ENCODE results near the gene ARHGEF3.

ARHGEF3 gene

GRCh38 chr3:56829533-56829932 is 27.8 kb upstream of the ARHGEF3 start:
- Mint-ChIP-seq H3K4me3 (no peak overlapping the region), H3K9me3 (no peaks in the 10 kb centered on the region), H3K27ac (no peak overlapping the region), H3K36me3 (ENCODE audit: low read depth) (no peaks in the 10 kb centered on the region), H3K4me1 (peaks cover 25% of the 10 kb centered on the region), H3K27me3 (no peaks in the 10 kb centered on the region)
- ATAC-seq (no peak), DNase-seq (no peak)

- peak; percentile 59 for ATAC-seq
- no peak for DNase-seq
- H3K9me3 Mint-ChIP-seq: no peaks in the 10 kb centered on the region
Observed at GRCh38 chr3:56826831-56827722, 25.3 kb upstream of the ARHGEF3 start.

GRCh38 chr3:56825567-56826438 is 24.1 kb upstream of the ARHGEF3 start:
- H3K9me3 Mint-ChIP-seq: no peaks in the 10 kb centered on the region

More at GRCh38 chr3:56826831-56827722, 25.3 kb upstream of the ARHGEF3 start:
- H3K27me3 Mint-ChIP-seq: no peaks in the 10 kb centered on the region
- peaks cover 39% of the 10 kb centered on the region for H3K4me1 Mint-ChIP-seq
- H3K27ac Mint-ChIP-seq: no peak overlapping the region
- H3K4me3 Mint-ChIP-seq: no peak overlapping the region
- H3K36me3 Mint-ChIP-seq (ENCODE audit: low read depth): no peaks in the 10 kb centered on the region

GRCh38 chr3:56823984-56824703 is 22.4 kb upstream of the ARHGEF3 start:
- no peak overlapping the region for H3K4me3 Mint-ChIP-seq
- ATAC-seq (no peak), DNase-seq (no peak)
- H3K9me3 Mint-ChIP-seq: no peaks in the 10 kb centered on the region
- peaks cover 39% of the 10 kb centered on the region for H3K4me1 Mint-ChIP-seq
- no peaks in the 10 kb centered on the region for H3K36me3 Mint-ChIP-seq (ENCODE audit: low read depth)
- H3K27me3 Mint-ChIP-seq: no peaks in the 10 kb centered on the region
- no peak overlapping the region for H3K27ac Mint-ChIP-seq

More at GRCh38 chr3:56825567-56826438, 24.1 kb upstream of the ARHGEF3 start:
- DNase-seq (no peak), ATAC-seq (no peak)
- Mint-ChIP-seq H3K27ac (no peak overlapping the region), H3K27me3 (no peaks in the 10 kb centered on the region), H3K4me1 (peaks cover 39% of the 10 kb centered on the region), H3K4me3 (no peak overlapping the region), H3K36me3 (ENCODE audit: low read depth) (no peaks in the 10 kb centered on the region)

- Mint-ChIP-seq H3K27ac (no peak overlapping the region), H3K4me1 (peaks cover 46% of the 10 kb centered on the region), H3K9me3 (no peaks in the 10 kb centered on the region), H3K4me3 (no peak overlapping the region), H3K27me3 (no peaks in the 10 kb centered on the region), H3K36me3 (ENCODE audit: low read depth) (no peaks in the 10 kb centered on the region)
- DNase-seq: no peak
- no peak for ATAC-seq
Observed at GRCh38 chr3:56823421-56823926, 21.7 kb upstream of the ARHGEF3 start.

GRCh38 chr3:56822501-56822900 is 20.8 kb upstream of the ARHGEF3 start:
- H3K4me1 Mint-ChIP-seq: peaks cover 50% of the 10 kb centered on the region
- H3K4me3 Mint-ChIP-seq: no peak overlapping the region
- H3K27ac Mint-ChIP-seq: no peak overlapping the region
- no peaks in the 10 kb centered on the region for H3K36me3 Mint-ChIP-seq (ENCODE audit: low read depth)
- no peaks in the 10 kb centered on the region for H3K27me3 Mint-ChIP-seq
- no peaks in the 10 kb centered on the region for H3K9me3 Mint-ChIP-seq
- DNase-seq: no peak
- no peak for ATAC-seq

GRCh38 chr3:56819016-56819809 is 17.5 kb upstream of the ARHGEF3 start:
- Mint-ChIP-seq H3K4me3 (no peak overlapping the region), H3K27me3 (no peaks in the 10 kb centered on the region), H3K36me3 (ENCODE audit: low read depth) (no peaks in the 10 kb centered on the region), H3K9me3 (no peaks in the 10 kb centered on the region), H3K4me1 (peaks cover 32% of the 10 kb centered on the region), H3K27ac (no peak overlapping the region)
- DNase-seq (no peak), ATAC-seq (no peak)

GRCh38 chr3:56818156-56818985 is 16.6 kb upstream of the ARHGEF3 start:
- Mint-ChIP-seq H3K36me3 (ENCODE audit: low read depth) (no peaks in the 10 kb centered on the region), H3K4me1 (peaks cover 32% of the 10 kb centered on the region), H3K27me3 (no peaks in the 10 kb centered on the region), H3K4me3 (no peak overlapping the region), H3K9me3 (no peaks in the 10 kb centered on the region), H3K27ac (no peak overlapping the region)
- DNase-seq: no peak
- ATAC-seq: no peak

GRCh38 chr3:56817646-56818045 is 15.9 kb upstream of the ARHGEF3 start:
- H3K27me3 Mint-ChIP-seq: no peaks in the 10 kb centered on the region
- no peaks in the 10 kb centered on the region for H3K9me3 Mint-ChIP-seq
- H3K27ac Mint-ChIP-seq: no peak overlapping the region
- no peak for DNase-seq
- no peak for ATAC-seq
- H3K36me3 Mint-ChIP-seq (ENCODE audit: low read depth): no peaks in the 10 kb centered on the region
- H3K4me1 Mint-ChIP-seq: peaks cover 32% of the 10 kb centered on the region
- no peak overlapping the region for H3K4me3 Mint-ChIP-seq

- ATAC-seq (no peak), DNase-seq (no peak)
- no peak overlapping the region for H3K4me3 Mint-ChIP-seq
- no peaks in the 10 kb centered on the region for H3K36me3 Mint-ChIP-seq (ENCODE audit: low read depth)
- no peaks in the 10 kb centered on the region for H3K9me3 Mint-ChIP-seq
- H3K27me3 Mint-ChIP-seq: no peaks in the 10 kb centered on the region
- H3K27ac Mint-ChIP-seq: no peak overlapping the region
- H3K4me1 Mint-ChIP-seq: peaks cover 48% of the 10 kb centered on the region
Observed at GRCh38 chr3:56816061-56816460, 14.3 kb upstream of the ARHGEF3 start.

- ATAC-seq: no peak
- Mint-ChIP-seq H3K36me3 (ENCODE audit: low read depth) (no peaks in the 10 kb centered on the region), H3K27ac (no peak overlapping the region), H3K27me3 (no peaks in the 10 kb centered on the region), H3K9me3 (no peaks in the 10 kb centered on the region), H3K4me3 (no peak overlapping the region), H3K4me1 (peaks cover 52% of the 10 kb centered on the region)
- DNase-seq: no peak
Observed at GRCh38 chr3:56815589-56815988, 13.8 kb upstream of the ARHGEF3 start.

- Mint-ChIP-seq H3K9me3 (no peaks in the 10 kb centered on the region), H3K4me3 (no peak overlapping the region), H3K4me1 (peaks cover 53% of the 10 kb centered on the region), H3K27ac (peak overlapping the region; percentile 34), H3K27me3 (no peaks in the 10 kb centered on the region), H3K36me3 (ENCODE audit: low read depth) (no peaks in the 10 kb centered on the region)
- ATAC-seq: no peak
- DNase-seq: no peak
Observed at GRCh38 chr3:56813653-56813960, 11.9 kb upstream of the ARHGEF3 start.
